Panc1 (cell line): ENCODE results near the gene ZNF440. TPM values are rescaled to one million over a fixed set of nuclear protein-coding genes. Genes with fewer than 3 reads are reported as not detected.
A peak's percentile ranks its signal among the peaks of the same experiment; 100 is the strongest.

Source experiments
- ATAC-seq: fragments of 200-7000 bp; cut with Tn5 transposase; 2 replicates; pipeline ENCODE4 v1.9.1; 2020; ENCODE audit warnings: mild to moderate bottlenecking, moderate library complexity
- BruUV-seq: library from RNA; stranded (reverse); fragments of 400-500 nt; replicated peaks from 2 replicates; lab custom pipeline; 2021; lab: Mats Ljungman, UMichigan
- CTCF ChIA-PET: fragments of 300-600 bp; sonication (Branson Sonifier 250); formaldehyde crosslinking; loops from one replicate; lab custom pipeline; 2022; ENCODE audit warnings: antibody characterized with exemption; lab: Charles Lee
- POLR2A ChIA-PET: fragments of 300-600 bp; sonication (Branson Sonifier 250); formaldehyde crosslinking; loops from one replicate; lab custom pipeline; 2022; ENCODE audit warnings: antibody characterized with exemption; lab: Charles Lee
- DNase-seq: peaks from one replicate; pipeline ENCODE4 v3.0.0-alpha.2; 2010; ENCODE audit warnings: low read depth, low spot score
- H3K27ac ChIP-seq: 2 replicates; pipeline ENCODE4 v1.5.1; 2011; ENCODE audit warnings: mild to moderate bottlenecking, low read length, inconsistent platforms
- H3K27me3 ChIP-seq: fragments of 200-500 bp; sonication (Bioruptor generic); 2 replicates; pipeline ENCODE4 v1.6.0; 2014; ENCODE audit warnings: low read length, inconsistent platforms; ENCODE audit not compliant: control insufficient read depth, insufficient read depth
- H3K36me3 ChIP-seq: fragments of 200-500 bp; sonication (Bioruptor generic); 2 replicates; pipeline ENCODE4 v1.5.1; 2014; ENCODE audit warnings: inconsistent platforms, mild to moderate bottlenecking, low read length, moderate library complexity; ENCODE audit not compliant: control insufficient read depth, insufficient read depth
- H3K4me1 ChIP-seq: 2 replicates; pipeline ENCODE4 v1.5.1; 2011; ENCODE audit warnings: inconsistent platforms, mild to moderate bottlenecking, low read length, moderate library complexity; ENCODE audit not compliant: control insufficient read depth, insufficient read depth
- H3K4me3 ChIP-seq, 2 experiments: 2 replicates each; pipeline ENCODE4 v1.5.1; 2011 to 2012; ENCODE audit warnings: low read depth in 2 of 2, low read length in 2 of 2, mild to moderate bottlenecking in 2 of 2, inconsistent platforms in 1 of 2, moderate library complexity in 1 of 2
- H3K9me3 ChIP-seq: fragments of 200-500 bp; sonication (Bioruptor generic); 2 replicates; pipeline ENCODE4 v1.5.1; 2014; ENCODE audit warnings: low read depth, mild to moderate bottlenecking, inconsistent platforms, low read length, moderate library complexity; ENCODE audit not compliant: control insufficient read depth, insufficient read depth
- POLR2AphosphoS5 ChIP-seq: IDR thresholded peaks from 2 replicates; pipeline ENCODE4 v1.6.1; 2012; ENCODE audit warnings: mild to moderate bottlenecking, low read depth, low read length, moderate library complexity
- SIN3A ChIP-seq: IDR thresholded peaks from 2 replicates; pipeline ENCODE4 v1.6.1; 2012; ENCODE audit warnings: low read depth, mild to moderate bottlenecking, low read length, moderate library complexity, borderline replicate concordance; ENCODE audit not compliant: insufficient read depth
- TCF7L2 ChIP-seq: IDR thresholded peaks from 2 replicates; pipeline ENCODE4 v1.6.1; 2011; ENCODE audit warnings: mild to moderate bottlenecking, low read depth, low read length, inconsistent platforms
- in situ Hi-C: cut with HindIII; loops from 2 replicates; pipeline ENCODE4 v1.10.0; 2016; ENCODE audit warnings: low sequenced_read_pairs, low pct_unique_long_range_greater_than_20kb
- intact Hi-C: fragments of 100-400 bp; cut with micrococcal nuclease; formaldehyde crosslinking; loops from one replicate; pipeline ENCODE4 v1.10.0; 2022; ENCODE audit not compliant: unreplicated experiment
- total RNA-seq: library from RNA; stranded (reverse); gene quantifications from one replicate; pipeline ENCODE4 v1.2.1, GENCODE V29; 2021; ENCODE audit not compliant: unreplicated experiment
- TF ChIP-seq, protein P1 (sequence below), 2 experiments: IDR thresholded peaks; 2 replicates each; pipeline ENCODE4 v1.6.1; 2011 to 2012; ENCODE audit warnings: low read depth in 2 of 2, control low read depth in 1 of 2, low read length in 1 of 2, mild to moderate bottlenecking in 1 of 2, moderate library complexity in 1 of 2; ENCODE audit not compliant: insufficient read depth in 1 of 2
- TF ChIP-seq, protein P2 (sequence below): fragments of 450-650 bp; IDR thresholded peaks from 2 replicates; pipeline ENCODE4 v1.5.1; 2017; ENCODE audit warnings: mild to moderate bottlenecking

ZNF440 gene
- total RNA-seq, 1 experiment from 2014 or later, result 12.9 TPM

DNA sequence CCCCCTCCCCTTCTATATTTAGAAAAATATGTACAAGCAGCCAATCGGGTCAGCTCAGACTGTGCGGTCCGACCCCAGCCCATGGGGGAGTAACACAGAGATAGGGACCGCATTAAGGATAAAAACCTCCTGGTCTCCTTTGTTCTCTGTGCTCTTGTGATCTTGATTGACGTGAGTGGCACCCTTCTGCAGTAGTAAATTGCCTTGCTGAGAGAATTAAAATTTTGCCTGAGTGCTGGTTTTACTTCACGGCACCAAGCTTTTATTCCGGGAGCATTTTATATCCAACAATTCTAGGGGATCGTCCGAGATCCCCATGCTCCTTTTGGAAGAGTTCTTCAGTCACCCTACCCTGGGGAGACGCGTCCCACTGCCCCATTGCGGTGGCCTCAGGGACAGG, 66.5 kb downstream of the ZNF440 start:
- TF ChIP-seq SIN3A (no peak), POLR2AphosphoS5 (no peak), TCF7L2 (no peak)
- TF ChIP-seq, protein P1, sequence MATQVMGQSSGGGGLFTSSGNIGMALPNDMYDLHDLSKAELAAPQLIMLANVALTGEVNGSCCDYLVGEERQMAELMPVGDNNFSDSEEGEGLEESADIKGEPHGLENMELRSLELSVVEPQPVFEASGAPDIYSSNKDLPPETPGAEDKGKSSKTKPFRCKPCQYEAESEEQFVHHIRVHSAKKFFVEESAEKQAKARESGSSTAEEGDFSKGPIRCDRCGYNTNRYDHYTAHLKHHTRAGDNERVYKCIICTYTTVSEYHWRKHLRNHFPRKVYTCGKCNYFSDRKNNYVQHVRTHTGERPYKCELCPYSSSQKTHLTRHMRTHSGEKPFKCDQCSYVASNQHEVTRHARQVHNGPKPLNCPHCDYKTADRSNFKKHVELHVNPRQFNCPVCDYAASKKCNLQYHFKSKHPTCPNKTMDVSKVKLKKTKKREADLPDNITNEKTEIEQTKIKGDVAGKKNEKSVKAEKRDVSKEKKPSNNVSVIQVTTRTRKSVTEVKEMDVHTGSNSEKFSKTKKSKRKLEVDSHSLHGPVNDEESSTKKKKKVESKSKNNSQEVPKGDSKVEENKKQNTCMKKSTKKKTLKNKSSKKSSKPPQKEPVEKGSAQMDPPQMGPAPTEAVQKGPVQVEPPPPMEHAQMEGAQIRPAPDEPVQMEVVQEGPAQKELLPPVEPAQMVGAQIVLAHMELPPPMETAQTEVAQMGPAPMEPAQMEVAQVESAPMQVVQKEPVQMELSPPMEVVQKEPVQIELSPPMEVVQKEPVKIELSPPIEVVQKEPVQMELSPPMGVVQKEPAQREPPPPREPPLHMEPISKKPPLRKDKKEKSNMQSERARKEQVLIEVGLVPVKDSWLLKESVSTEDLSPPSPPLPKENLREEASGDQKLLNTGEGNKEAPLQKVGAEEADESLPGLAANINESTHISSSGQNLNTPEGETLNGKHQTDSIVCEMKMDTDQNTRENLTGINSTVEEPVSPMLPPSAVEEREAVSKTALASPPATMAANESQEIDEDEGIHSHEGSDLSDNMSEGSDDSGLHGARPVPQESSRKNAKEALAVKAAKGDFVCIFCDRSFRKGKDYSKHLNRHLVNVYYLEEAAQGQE (IDR thresholded peaks at IDR 0.05; ENCODE audit: insufficient read depth in 1 of 2, low read depth in 2 of 2, low read length in 1 of 2), result no peak
- TF ChIP-seq, protein P2, sequence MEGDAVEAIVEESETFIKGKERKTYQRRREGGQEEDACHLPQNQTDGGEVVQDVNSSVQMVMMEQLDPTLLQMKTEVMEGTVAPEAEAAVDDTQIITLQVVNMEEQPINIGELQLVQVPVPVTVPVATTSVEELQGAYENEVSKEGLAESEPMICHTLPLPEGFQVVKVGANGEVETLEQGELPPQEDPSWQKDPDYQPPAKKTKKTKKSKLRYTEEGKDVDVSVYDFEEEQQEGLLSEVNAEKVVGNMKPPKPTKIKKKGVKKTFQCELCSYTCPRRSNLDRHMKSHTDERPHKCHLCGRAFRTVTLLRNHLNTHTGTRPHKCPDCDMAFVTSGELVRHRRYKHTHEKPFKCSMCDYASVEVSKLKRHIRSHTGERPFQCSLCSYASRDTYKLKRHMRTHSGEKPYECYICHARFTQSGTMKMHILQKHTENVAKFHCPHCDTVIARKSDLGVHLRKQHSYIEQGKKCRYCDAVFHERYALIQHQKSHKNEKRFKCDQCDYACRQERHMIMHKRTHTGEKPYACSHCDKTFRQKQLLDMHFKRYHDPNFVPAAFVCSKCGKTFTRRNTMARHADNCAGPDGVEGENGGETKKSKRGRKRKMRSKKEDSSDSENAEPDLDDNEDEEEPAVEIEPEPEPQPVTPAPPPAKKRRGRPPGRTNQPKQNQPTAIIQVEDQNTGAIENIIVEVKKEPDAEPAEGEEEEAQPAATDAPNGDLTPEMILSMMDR, result no peak
- ChIA-PET POLR2A (no interaction called here), CTCF (no interaction called here)
- ATAC-seq, result no peak
- Histone ChIP-seq H3K27me3 (no peaks in the 10 kb centered on the region), H3K36me3 (no peaks in the 10 kb centered on the region), H3K4me3 (no peak overlapping the region), H3K27ac (no peak overlapping the region), H3K9me3 (no peaks in the 10 kb centered on the region), H3K4me1 (no peaks in the 10 kb centered on the region)
- in situ Hi-C loops, result no loop called here
- BruUV-seq, result no TSS peak
- intact Hi-C loops, result no loop called here
- DNase-seq, result no peak

DNA sequence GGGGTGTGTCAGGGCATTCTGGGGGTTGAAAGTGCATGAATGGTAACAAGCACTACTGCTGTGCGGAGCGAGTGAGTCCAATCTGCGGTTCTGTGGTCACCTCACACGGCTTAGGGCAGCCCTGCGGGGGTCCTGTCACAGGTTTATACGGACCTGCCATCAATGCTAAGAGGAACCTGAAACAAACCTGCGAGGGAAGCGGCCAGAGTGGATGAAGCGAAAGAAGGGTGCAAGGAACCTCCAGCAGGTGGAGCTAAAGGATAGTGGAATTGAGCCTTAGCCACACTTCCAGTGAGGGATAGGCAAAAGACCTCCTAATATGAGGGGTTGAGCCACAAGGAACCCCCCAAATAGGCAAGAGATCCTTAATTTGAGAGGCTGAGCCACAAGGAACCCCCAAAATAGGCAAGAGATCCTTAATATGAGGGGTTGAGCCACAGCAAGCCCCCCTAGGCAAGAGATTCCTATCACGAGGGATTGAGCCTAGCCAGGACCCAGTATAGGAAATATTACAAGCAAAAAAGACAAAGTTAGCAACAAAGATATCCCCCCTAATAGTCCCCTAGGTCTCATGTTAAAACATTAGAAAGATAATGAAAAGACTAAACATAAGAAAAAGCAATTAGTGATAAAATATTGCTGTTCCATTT, 67.2 kb downstream of the ZNF440 start:
- no peak overlapping the region for H3K27ac ChIP-seq
- intact Hi-C loops (no loop called here), in situ Hi-C loops (no loop called here)
- H3K9me3 ChIP-seq, result no peaks in the 10 kb centered on the region
- ChIA-PET POLR2A (no interaction called here), CTCF (interaction anchor here (0.6 kb wide), 1 partner anchor 69 kb away, joined by 3 read pairs; no protein-coding TSS in a partner anchor)
- BruUV-seq, result no TSS peak
- ATAC-seq (peak; percentile 86), DNase-seq (peak; percentile 39)
- no peaks in the 10 kb centered on the region for H3K36me3 ChIP-seq
- no peak for TF ChIP-seq TCF7L2
- TF ChIP-seq, protein P2, result peak; percentile 65
- H3K4me1 ChIP-seq, result no peaks in the 10 kb centered on the region
- no peak overlapping the region for H3K4me3 ChIP-seq
- no peaks in the 10 kb centered on the region for H3K27me3 ChIP-seq
